ENCODE results near the gene UHRF1.

DNA sequence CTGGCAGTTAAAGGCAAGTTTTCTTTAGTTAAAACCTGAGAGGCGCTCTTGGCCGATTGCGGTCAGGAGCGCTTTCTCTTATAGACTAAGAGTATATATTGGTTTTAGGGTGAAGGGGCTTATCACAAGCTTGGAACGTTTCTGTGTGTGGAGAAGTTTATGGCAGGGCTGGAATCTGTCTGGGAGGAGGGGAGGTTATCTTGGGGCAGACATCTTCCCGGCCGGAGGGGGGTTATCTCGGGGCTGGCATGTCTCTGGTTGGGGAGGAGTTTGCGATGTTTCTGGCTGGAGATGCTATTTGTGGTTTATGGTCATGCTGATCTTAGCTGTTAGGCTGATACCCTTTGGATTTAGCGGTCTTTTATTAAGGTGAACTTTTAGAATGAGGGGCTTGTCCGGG, 78.0 kb downstream of the UHRF1 start:
- TF ChIP-seq, protein P1, sequence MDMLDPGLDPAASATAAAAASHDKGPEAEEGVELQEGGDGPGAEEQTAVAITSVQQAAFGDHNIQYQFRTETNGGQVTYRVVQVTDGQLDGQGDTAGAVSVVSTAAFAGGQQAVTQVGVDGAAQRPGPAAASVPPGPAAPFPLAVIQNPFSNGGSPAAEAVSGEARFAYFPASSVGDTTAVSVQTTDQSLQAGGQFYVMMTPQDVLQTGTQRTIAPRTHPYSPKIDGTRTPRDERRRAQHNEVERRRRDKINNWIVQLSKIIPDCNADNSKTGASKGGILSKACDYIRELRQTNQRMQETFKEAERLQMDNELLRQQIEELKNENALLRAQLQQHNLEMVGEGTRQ (IDR thresholded peaks at IDR 0.05; ENCODE audit: low read depth, low read length), result no peak
- TF ChIP-seq CTCF (conservative IDR thresholded peaks at IDR 0.05; ENCODE audit: low read depth, low read length), result no peak
